Trophoblast cell (in vitro differentiated cells and primary cell): Measurements from ENCODE around the gene OTOG.

Source experiments
- DNase-seq, 2 donors: peaks; one replicate each; pipeline ENCODE4 v3.0.0-alpha.2; 2016
- H2AFZ ChIP-seq: 2 replicates; pipeline ENCODE4 v1.6.1; 2013; ENCODE audit warnings: low read length, moderate library complexity, mild to moderate bottlenecking; ENCODE audit not compliant: insufficient read depth, poor library complexity
- H2AK5ac ChIP-seq: 2 replicates; pipeline ENCODE4 v1.6.1; 2013; ENCODE audit warnings: mild to moderate bottlenecking, low read length
- H2BK120ac ChIP-seq: 2 replicates; pipeline ENCODE4 v1.6.1; 2013; ENCODE audit warnings: low read length, mild to moderate bottlenecking, moderate library complexity; ENCODE audit not compliant: insufficient read depth, poor library complexity
- H2BK12ac ChIP-seq: 2 replicates; pipeline ENCODE4 v1.6.1; 2013; ENCODE audit warnings: mild to moderate bottlenecking, low read length, moderate library complexity
- H2BK5ac ChIP-seq: 2 replicates; pipeline ENCODE4 v1.6.1; 2013; ENCODE audit warnings: low read length, low read depth, moderate library complexity, mild to moderate bottlenecking; ENCODE audit not compliant: poor library complexity
- H3K14ac ChIP-seq: 2 replicates; pipeline ENCODE4 v1.6.1; 2013; ENCODE audit warnings: mild to moderate bottlenecking, low read length
- H3K18ac ChIP-seq: 2 replicates; pipeline ENCODE4 v1.6.1; 2013; ENCODE audit warnings: mild to moderate bottlenecking, low read length
- H3K23ac ChIP-seq: 2 replicates; pipeline ENCODE4 v1.6.1; 2013; ENCODE audit warnings: low read length
- H3K27ac ChIP-seq: 2 replicates; pipeline ENCODE4 v1.5.1; 2013; ENCODE audit warnings: low read depth, mild to moderate bottlenecking, inconsistent platforms, low read length, moderate library complexity
- H3K27me3 ChIP-seq: 2 replicates; pipeline ENCODE4 v1.6.1; 2013; ENCODE audit warnings: inconsistent platforms, mild to moderate bottlenecking, low read length, moderate library complexity; ENCODE audit not compliant: insufficient read depth
- H3K36me3 ChIP-seq, 2 experiments: 1 replicate in 1 of 2; 2 replicates in 1 of 2; pipeline ENCODE4 v1.6.1; 2013; ENCODE audit warnings: low read length in 2 of 2, mild to moderate bottlenecking in 2 of 2, moderate library complexity in 1 of 2; ENCODE audit not compliant: insufficient read depth in 2 of 2, control insufficient read depth in 1 of 2
- H3K4ac ChIP-seq: 2 replicates; pipeline ENCODE4 v1.6.1; 2013; ENCODE audit warnings: low read depth, mild to moderate bottlenecking, low read length, moderate library complexity
- H3K4me1 ChIP-seq, 2 experiments: 1 replicate in 1 of 2; 2 replicates in 1 of 2; pipeline ENCODE4 v1.6.1; 2013; ENCODE audit warnings: low read length in 2 of 2, mild to moderate bottlenecking in 2 of 2, moderate library complexity in 1 of 2; ENCODE audit not compliant: insufficient read depth in 2 of 2, control insufficient read depth in 1 of 2
- H3K4me2 ChIP-seq: 2 replicates; pipeline ENCODE4 v1.6.1; 2013; ENCODE audit warnings: inconsistent platforms, mild to moderate bottlenecking, low read length, moderate library complexity
- H3K4me3 ChIP-seq: 2 replicates; pipeline ENCODE4 v1.5.1; 2013; ENCODE audit warnings: mild to moderate bottlenecking, low read depth, low read length, inconsistent platforms
- H3K79me1 ChIP-seq: one replicate; pipeline ENCODE4 v1.6.1; 2013; ENCODE audit warnings: low read length
- H3K79me2 ChIP-seq: 2 replicates; pipeline ENCODE4 v1.6.1; 2013; ENCODE audit warnings: low read length, mild to moderate bottlenecking; ENCODE audit not compliant: control insufficient read depth, insufficient read depth, poor library complexity
- H3K9ac ChIP-seq: 2 replicates; pipeline ENCODE4 v1.6.1; 2013; ENCODE audit warnings: mild to moderate bottlenecking, low read length
- H3K9me3 ChIP-seq: 2 replicates; pipeline ENCODE4 v1.6.1; 2013; ENCODE audit warnings: low read depth, mild to moderate bottlenecking, control low read depth, inconsistent platforms, low read length; ENCODE audit not compliant: insufficient read depth
- H4K12ac ChIP-seq: 2 replicates; pipeline ENCODE4 v1.6.1; 2013; ENCODE audit warnings: low read depth, mild to moderate bottlenecking, low read length, moderate library complexity
- H4K8ac ChIP-seq: 2 replicates; pipeline ENCODE4 v1.6.1; 2013; ENCODE audit warnings: low read depth, mild to moderate bottlenecking, low read length, moderate library complexity
- H4K91ac ChIP-seq: one replicate; pipeline ENCODE4 v1.6.1; 2013; ENCODE audit warnings: low read depth, mild to moderate bottlenecking, low read length, moderate library complexity
- WGBS: extraction: QIAGEN DNeasy Blood & Tissue Kit; methylation state at CpG from one replicate; pipeline ENCODE4 v1.1.7; 2013; ENCODE audit warnings: missing lambda C conversion rate; ENCODE audit not compliant: insufficient read length, insufficient coverage; ENCODE audit errors: extremely low coverage; 5-methylcytosine and 5-hydroxymethylcytosine counted together

The OTOG gene

GRCh38 chr11:17591293-17591692, 44.2 kb downstream of the OTOG start:
- H3K79me1 ChIP-seq, result no peaks in the 10 kb centered on the region
- H3K36me3 ChIP-seq, result no peaks in the 10 kb centered on the region
- no peak overlapping the region for H2BK12ac ChIP-seq
- H3K4ac ChIP-seq, result no peak overlapping the region
- H2BK120ac ChIP-seq, result no peak overlapping the region
- H3K27ac ChIP-seq, result no peak overlapping the region
- no peak overlapping the region for H4K12ac ChIP-seq
- H3K4me3 ChIP-seq, result no peak overlapping the region
- no peak overlapping the region for H4K91ac ChIP-seq
- no peaks in the 10 kb centered on the region for H3K79me2 ChIP-seq
- H3K9ac ChIP-seq, result no peak overlapping the region
- H3K4me2 ChIP-seq, result no peak overlapping the region
- H3K18ac ChIP-seq, result no peak overlapping the region
- no CpG with 5 or more reads among the region's 11 CpGs for WGBS
- no peaks in the 10 kb centered on the region for H3K27me3 ChIP-seq
- H4K8ac ChIP-seq, result no peak overlapping the region
- H3K9me3 ChIP-seq, result peaks cover 16% of the 10 kb centered on the region
- H3K14ac ChIP-seq, result no peak overlapping the region
- no peak overlapping the region for H2AFZ ChIP-seq
- H2AK5ac ChIP-seq, result no peak overlapping the region
- no peak for DNase-seq
- no peak overlapping the region for H2BK5ac ChIP-seq
- no peak overlapping the region for H3K23ac ChIP-seq
- no peaks in the 10 kb centered on the region for H3K4me1 ChIP-seq

GRCh38 chr11:17593466-17594245, 46.6 kb downstream of the OTOG start:
- H2BK120ac ChIP-seq, result no peak overlapping the region
- no peaks in the 10 kb centered on the region for H3K4me1 ChIP-seq
- no peak overlapping the region for H3K4me2 ChIP-seq
- no peak overlapping the region for H2BK12ac ChIP-seq
- no CpG with 5 or more reads among the region's 9 CpGs for WGBS
- H3K4me3 ChIP-seq, result no peak overlapping the region
- no peak overlapping the region for H4K8ac ChIP-seq
- no peak overlapping the region for H2AFZ ChIP-seq
- no peaks in the 10 kb centered on the region for H3K36me3 ChIP-seq
- no peak overlapping the region for H4K12ac ChIP-seq
- H3K79me2 ChIP-seq, result no peaks in the 10 kb centered on the region
- no peak overlapping the region for H2BK5ac ChIP-seq
- H3K9ac ChIP-seq, result no peak overlapping the region
- no peak overlapping the region for H3K18ac ChIP-seq
- H3K14ac ChIP-seq, result no peak overlapping the region
- H3K23ac ChIP-seq, result no peak overlapping the region
- H3K27ac ChIP-seq, result no peak overlapping the region
- no peak for DNase-seq
- no peaks in the 10 kb centered on the region for H3K79me1 ChIP-seq
- peaks cover 16% of the 10 kb centered on the region for H3K9me3 ChIP-seq
- H3K4ac ChIP-seq, result no peak overlapping the region
- no peaks in the 10 kb centered on the region for H3K27me3 ChIP-seq
- H2AK5ac ChIP-seq, result no peak overlapping the region
- no peak overlapping the region for H4K91ac ChIP-seq

GRCh38 chr11:17594686-17595192, 47.7 kb downstream of the OTOG start:
- Histone ChIP-seq H4K91ac (no peak overlapping the region), H3K4me3 (no peak overlapping the region), H3K18ac (no peak overlapping the region), H3K27me3 (no peaks in the 10 kb centered on the region), H2BK12ac (no peak overlapping the region), H3K79me1 (no peaks in the 10 kb centered on the region), H2AK5ac (no peak overlapping the region), H3K4me1 (no peaks in the 10 kb centered on the region), H3K27ac (no peak overlapping the region), H4K12ac (no peak overlapping the region), H3K79me2 (no peaks in the 10 kb centered on the region), H3K4me2 (no peak overlapping the region), H3K4ac (no peak overlapping the region), H3K36me3 (no peaks in the 10 kb centered on the region), H2BK120ac (no peak overlapping the region), H3K23ac (no peak overlapping the region), H4K8ac (no peak overlapping the region), H2BK5ac (no peak overlapping the region), H3K14ac (no peak overlapping the region), H2AFZ (no peak overlapping the region), H3K9ac (no peak overlapping the region), H3K9me3 (peaks cover 16% of the 10 kb centered on the region)
- no peak for DNase-seq
- no CpG with 5 or more reads among the region's 5 CpGs for WGBS

- Histone ChIP-seq H3K14ac (no peak overlapping the region), H4K8ac (no peak overlapping the region), H3K9ac (no peak overlapping the region), H3K23ac (no peak overlapping the region), H3K4me1 (no peaks in the 10 kb centered on the region), H2BK12ac (no peak overlapping the region), H2AFZ (no peak overlapping the region), H3K4me3 (no peak overlapping the region), H2BK5ac (no peak overlapping the region), H3K9me3 (peaks cover 16% of the 10 kb centered on the region), H4K12ac (no peak overlapping the region), H3K4ac (no peak overlapping the region), H3K79me1 (no peaks in the 10 kb centered on the region), H2BK120ac (no peak overlapping the region), H3K79me2 (no peaks in the 10 kb centered on the region), H3K27me3 (no peaks in the 10 kb centered on the region), H3K27ac (no peak overlapping the region), H4K91ac (no peak overlapping the region), H3K18ac (no peak overlapping the region), H3K4me2 (no peak overlapping the region), H2AK5ac (no peak overlapping the region), H3K36me3 (no peaks in the 10 kb centered on the region)
- DNase-seq, result no peak
- no CpG with 5 or more reads among the region's 7 CpGs for WGBS
Observed at GRCh38 chr11:17595526-17596309, 48.7 kb downstream of the OTOG start.
